ENCODE results near the gene ARHGEF9.

Gene ARHGEF9

GRCh38 chrX:63764946-63765345, 20.1 kb downstream of the ARHGEF9 start:
- Histone ChIP-seq H3K4me3 (ENCODE audit: low read depth, low read length) (no peak overlapping the region), H3K27ac (ENCODE audit: extremely low read depth, low read depth, low read length) (no peak overlapping the region), H3K36me3 (ENCODE audit: control insufficient read depth in 2 of 2, insufficient read depth in 1 of 2, low read length in 2 of 2) (no peaks in the 10 kb centered on the region), H3K9me3 (ENCODE audit: control insufficient read depth, insufficient read depth, low read depth, low read length) (no peaks in the 10 kb centered on the region; the same call in none of the 2 replicates), H3K4me1 (ENCODE audit: control insufficient read depth, insufficient read depth, low read length) (no peaks in the 10 kb centered on the region)
- POLR2A ChIA-PET: interaction anchor here (1.0 kb wide), 1 partner anchor 10 kb away, joined by 3 read pairs; no protein-coding TSS in a partner anchor
- CTCF ChIA-PET: no interaction called here
- TF ChIP-seq ZNF580 (tag by site-specific recombination; IDR thresholded peaks at IDR 0.05) (no peak), ZNF544 (tag by site-specific recombination; IDR thresholded peaks at IDR 0.05) (no peak), ZNF416 (tag by site-specific recombination; IDR thresholded peaks at IDR 0.05) (no peak), ZBTB1 (tag by site-specific recombination; IDR thresholded peaks at IDR 0.05) (no peak), ZNF837 (tag by site-specific recombination; IDR thresholded peaks at IDR 0.05) (no peak), GLIS2 (tag by site-specific recombination; IDR thresholded peaks at IDR 0.05) (no peak), ZNF514 (tag by site-specific recombination; IDR thresholded peaks at IDR 0.05) (no peak), ZNF571 (tag by site-specific recombination; IDR thresholded peaks at IDR 0.05) (no peak)

GRCh38 chrX:63761639-63762038, 23.4 kb downstream of the ARHGEF9 start:
- Histone ChIP-seq H3K4me1 (ENCODE audit: control insufficient read depth, insufficient read depth, low read length) (no peaks in the 10 kb centered on the region), H3K27ac (ENCODE audit: extremely low read depth, low read depth, low read length) (no peak overlapping the region), H3K9me3 (ENCODE audit: control insufficient read depth, insufficient read depth, low read depth, low read length) (no peaks in the 10 kb centered on the region), H3K4me3 (ENCODE audit: low read depth, low read length) (no peak overlapping the region), H3K36me3 (ENCODE audit: control insufficient read depth in 2 of 2, insufficient read depth in 1 of 2, low read length in 2 of 2) (no peaks in the 10 kb centered on the region)
- ChIA-PET POLR2A (no interaction called here), CTCF (interaction anchor here (0.5 to 1.3 kb wide), 3 partner anchors 12 to 64 kb away, joined by 3 to 4 read pairs (median 3); no protein-coding TSS in a partner anchor)
- TF ChIP-seq PRDM6 (tag by site-specific recombination; IDR thresholded peaks at IDR 0.05) (no peak), ZNF585B (tag by site-specific recombination; IDR thresholded peaks at IDR 0.05) (no peak), ZNF184 (tag by site-specific recombination; IDR thresholded peaks at IDR 0.05) (no peak), ZBTB17 (tag by site-specific recombination; IDR thresholded peaks at IDR 0.05) (no peak), ZNF600 (tag by site-specific recombination; IDR thresholded peaks at IDR 0.05) (no peak), KLF9 (tag by site-specific recombination; IDR thresholded peaks at IDR 0.05; ENCODE audit: low read depth) (no peak), ZNF214 (tag by site-specific recombination; IDR thresholded peaks at IDR 0.05; ENCODE audit: borderline replicate concordance) (no peak), ZNF596 (tag by site-specific recombination; IDR thresholded peaks at IDR 0.05) (no peak), ZNF366 (tag by site-specific recombination; conservative IDR thresholded peaks at IDR 0.05) (no peak)

GRCh38 chrX:63758011-63758410, 27.0 kb downstream of the ARHGEF9 start:
- H3K27ac ChIP-seq (ENCODE audit: extremely low read depth, low read depth, low read length): no peak overlapping the region
- H3K4me3 ChIP-seq (ENCODE audit: low read depth, low read length): no peak overlapping the region
- no peaks in the 10 kb centered on the region for H3K4me1 ChIP-seq (ENCODE audit: control insufficient read depth, insufficient read depth, low read length)
- H3K36me3 ChIP-seq (ENCODE audit: control insufficient read depth in 2 of 2, insufficient read depth in 1 of 2, low read length in 2 of 2): no peaks in the 10 kb centered on the region
- POLR2A ChIA-PET: no interaction called here
- CTCF ChIA-PET: no interaction called here
- peaks cover 3% of the 10 kb centered on the region; the same call in 1 of the 2 replicates for H3K9me3 ChIP-seq (ENCODE audit: control insufficient read depth, insufficient read depth, low read depth, low read length)
- no peak for TF ChIP-seq ZNF621 (tag by site-specific recombination; IDR thresholded peaks at IDR 0.05)
- no peak for TF ChIP-seq ZNF169 (tag by site-specific recombination; IDR thresholded peaks at IDR 0.05)
- TF ChIP-seq ZNF223 (tag by site-specific recombination; IDR thresholded peaks at IDR 0.05): no peak
- TF ChIP-seq ZNF138 (tag by site-specific recombination; IDR thresholded peaks at IDR 0.05; ENCODE audit: borderline replicate concordance): no peak
- no peak for TF ChIP-seq ZNF791 (tag by site-specific recombination; IDR thresholded peaks at IDR 0.05)
- no peak for TF ChIP-seq ZNF510 (tag by site-specific recombination; IDR thresholded peaks at IDR 0.05; ENCODE audit: insufficient replicate concordance)
- TF ChIP-seq PRDM4 (tag by site-specific recombination; IDR thresholded peaks at IDR 0.05): no peak
- no peak for TF ChIP-seq ZNF354C (tag by site-specific recombination; IDR thresholded peaks at IDR 0.05; ENCODE audit: borderline replicate concordance, low read depth)
- no peak for TF ChIP-seq ZNF580 (tag by site-specific recombination; IDR thresholded peaks at IDR 0.05)
- no peak for TF ChIP-seq ZSCAN16 (tag by site-specific recombination; IDR thresholded peaks at IDR 0.05)
- TF ChIP-seq ZNF596 (tag by site-specific recombination; IDR thresholded peaks at IDR 0.05): no peak
- no peak for TF ChIP-seq ZNF658 (tag by site-specific recombination; IDR thresholded peaks at IDR 0.05)
- no peak for TF ChIP-seq ZEB2 (tag by site-specific recombination; IDR thresholded peaks at IDR 0.05)
- TF ChIP-seq KLF7 (tag by site-specific recombination; IDR thresholded peaks at IDR 0.05; ENCODE audit: borderline replicate concordance): no peak
- TF ChIP-seq ZNF654 (tag by site-specific recombination; IDR thresholded peaks at IDR 0.05; ENCODE audit: low read depth): no peak
- TF ChIP-seq ZNF121 (tag by site-specific recombination; IDR thresholded peaks at IDR 0.05): no peak
